ENCODE results near the gene E2F4.
A peak's percentile ranks its signal among the peaks of the same experiment; 100 is the strongest.

The E2F4 gene

GRCh38 chr16:67211674-67212073 lies 19.7 kb downstream of the E2F4 start:
- no peak for FAIRE-seq

- FAIRE-seq: no peak
These were observed 20.8 kb downstream of the E2F4 start for GRCh38 chr16:67212766-67213165.

- FAIRE-seq: no peak
These were observed 21.5 kb downstream of the E2F4 start for GRCh38 chr16:67213197-67214019.

GRCh38 chr16:67215706-67216105 lies 23.8 kb downstream of the E2F4 start:
- no peak for FAIRE-seq

GRCh38 chr16:67216612-67217490 lies 24.9 kb downstream of the E2F4 start:
- FAIRE-seq: no peak

DNA sequence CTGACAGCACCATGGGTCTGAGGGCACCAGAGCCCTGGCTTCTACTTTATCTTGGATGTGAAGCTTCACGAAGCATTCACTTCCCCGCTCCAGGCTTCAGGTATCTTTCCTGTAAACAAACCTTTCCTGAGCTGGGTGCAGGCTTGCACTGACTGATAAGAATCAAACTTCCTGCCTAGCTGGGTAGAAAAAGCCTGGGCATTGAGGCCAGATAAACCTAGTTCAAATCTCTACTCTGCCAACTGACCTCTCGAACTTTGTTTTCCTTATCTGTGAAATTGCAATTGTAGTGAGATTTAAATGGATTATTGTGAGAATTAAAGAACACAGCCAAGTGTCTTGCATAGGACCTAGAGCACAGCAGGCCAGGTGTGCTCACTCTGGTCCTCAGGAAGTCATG lies 32.0 kb downstream of the E2F4 start:
- FAIRE-seq: no peak

- no peak for FAIRE-seq
These were observed 34.4 kb downstream of the E2F4 start for GRCh38 chr16:67226295-67226803.

DNA sequence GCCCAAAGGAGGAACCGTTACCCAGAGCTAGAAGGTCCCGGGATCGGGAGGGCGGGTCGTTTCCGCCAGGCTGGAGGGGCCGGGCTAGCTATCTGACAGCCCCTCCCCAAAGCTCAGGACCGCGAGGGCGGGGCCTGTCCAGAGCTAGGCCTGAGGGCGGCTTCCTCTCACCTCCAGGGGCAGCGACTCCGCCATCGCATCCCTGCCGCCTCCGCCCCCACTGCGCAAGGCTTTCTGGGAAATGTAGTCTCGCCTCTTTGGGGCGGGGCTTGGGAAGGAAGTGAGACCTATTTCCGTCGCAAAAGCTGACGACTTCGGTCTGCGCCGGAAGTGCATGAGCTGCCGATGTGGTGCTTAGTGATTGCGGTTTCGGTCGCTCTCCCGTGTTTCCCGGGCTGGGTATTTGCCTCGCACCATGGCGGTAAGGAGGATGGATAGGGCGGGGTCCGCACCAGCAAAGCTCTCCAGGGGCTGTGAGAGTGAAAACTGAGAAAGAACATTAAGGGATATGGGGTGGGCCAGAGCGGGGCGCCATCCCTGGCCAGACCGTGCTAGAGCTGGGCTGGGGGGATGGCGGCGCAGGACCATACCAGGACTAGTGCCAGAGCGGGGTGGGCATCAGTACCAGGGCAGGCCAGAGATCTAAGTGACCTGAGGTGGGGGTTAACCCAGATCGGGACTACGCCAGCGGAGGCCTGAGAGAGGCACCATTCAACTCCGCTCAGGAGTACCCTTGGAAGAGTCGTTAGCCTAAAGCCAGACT lies 35.0 kb downstream of the E2F4 start, which contains the start of gene TMEM208:
TSS of gene TMEM208 (plus strand) at position 327 of the 763 bp plus-strand sequence. CDS start at position 416, 89 bp downstream.
- FAIRE-seq: peak; percentile 90

- no peak for FAIRE-seq
These were observed 35.6 kb downstream of the E2F4 start for GRCh38 chr16:67227567-67227921.

DNA sequence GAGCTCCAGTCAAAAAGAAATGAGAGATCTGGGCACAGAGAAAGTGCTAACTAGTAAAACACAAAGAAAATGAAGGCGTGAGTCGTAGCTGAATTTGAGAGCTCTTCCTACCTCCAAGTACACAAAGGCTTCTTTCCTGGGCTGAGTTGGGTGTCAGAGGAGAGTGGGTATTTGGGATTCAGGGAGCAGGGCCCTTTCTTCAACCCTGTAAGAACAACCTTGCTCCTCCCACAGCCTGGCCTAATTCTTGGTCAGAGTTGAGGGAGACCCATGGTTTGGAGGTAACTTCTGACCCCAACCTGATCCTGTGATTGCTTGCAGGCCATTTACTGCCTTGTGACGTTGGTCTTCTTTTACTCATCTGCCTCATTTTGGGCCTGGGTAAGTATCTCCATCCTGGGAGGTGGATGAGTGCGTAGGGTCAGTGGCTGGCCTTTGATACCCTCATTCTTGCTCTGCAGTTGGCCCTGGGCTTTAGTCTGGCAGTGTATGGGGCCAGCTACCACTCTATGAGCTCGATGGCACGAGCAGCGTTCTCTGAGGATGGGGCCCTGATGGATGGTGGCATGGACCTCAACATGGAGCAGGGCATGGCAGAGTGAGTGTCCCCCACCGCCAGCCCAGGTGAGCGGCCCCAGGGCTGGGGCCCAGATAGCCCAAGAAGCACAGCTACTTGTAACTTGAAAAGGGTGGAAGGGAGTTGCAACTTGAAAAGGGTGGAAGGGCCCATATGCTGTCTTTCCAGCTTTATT lies 36.3 kb downstream of the E2F4 start:
- no peak for FAIRE-seq

DNA sequence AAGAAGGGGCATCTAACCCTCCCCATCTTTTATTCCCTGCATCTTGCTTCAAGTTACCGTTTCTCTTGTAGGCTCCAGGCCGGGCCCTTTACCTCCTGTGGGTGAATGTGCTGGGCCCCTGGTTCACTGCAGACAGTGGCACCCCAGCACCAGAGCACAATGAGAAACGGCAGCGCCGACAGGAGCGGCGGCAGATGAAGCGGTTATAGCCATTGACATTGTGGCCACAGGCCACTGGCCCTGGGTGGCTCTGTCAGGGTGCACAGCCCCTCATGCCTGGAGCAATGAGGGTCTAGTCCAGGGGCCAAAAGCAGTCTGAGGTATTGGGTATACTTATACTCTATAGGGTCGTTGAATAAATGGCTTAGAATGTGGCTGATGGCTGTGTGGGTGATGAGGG lies 37.0 kb downstream of the E2F4 start:
- FAIRE-seq: no peak

DNA sequence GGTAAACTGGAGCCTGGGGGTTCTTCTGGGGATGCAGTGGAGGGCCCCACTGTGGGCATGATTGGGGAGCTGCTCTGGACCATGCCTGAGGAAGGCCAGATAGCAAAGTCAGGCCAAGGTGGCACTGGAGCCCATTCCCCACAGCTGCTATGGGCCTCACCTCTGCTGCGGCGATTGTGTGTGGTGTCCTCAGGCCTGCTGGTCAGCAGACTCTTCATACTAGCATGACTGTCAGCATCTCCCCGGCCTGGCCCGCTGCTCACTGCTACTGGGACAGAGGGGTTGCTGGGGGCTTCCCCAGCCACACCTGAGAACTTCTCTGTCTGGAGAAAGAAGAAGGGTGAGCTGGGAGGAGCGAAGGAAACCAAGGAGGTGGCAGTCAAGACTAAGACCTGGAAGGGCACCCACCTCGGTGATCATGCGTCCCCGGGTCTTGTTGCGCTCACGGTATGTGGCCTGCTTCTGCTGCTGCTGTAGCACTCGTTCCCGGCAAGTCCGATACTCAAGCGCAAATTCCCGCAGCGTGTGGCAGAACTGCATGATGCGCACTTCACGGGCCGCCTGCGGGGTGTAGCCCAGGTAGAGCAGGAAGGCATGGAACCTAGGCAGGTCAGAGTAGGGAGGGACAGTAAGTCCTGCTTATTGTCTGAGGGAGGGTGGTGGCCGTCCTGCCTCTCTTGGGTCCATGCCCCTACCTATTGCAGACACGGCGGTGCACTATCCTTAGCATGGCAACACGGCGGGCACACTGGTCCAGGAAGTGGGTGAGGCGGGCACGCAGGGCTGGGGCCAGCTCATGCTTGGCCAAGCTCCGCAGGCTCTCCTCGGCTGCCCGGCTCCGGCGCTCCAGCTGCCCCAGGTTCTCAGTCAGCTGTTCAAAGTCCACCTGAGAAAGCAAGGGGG lies 38.2 kb downstream of the E2F4 start:
- FAIRE-seq: no peak

- FAIRE-seq: no peak
These were observed 39.1 kb downstream of the E2F4 start for GRCh38 chr16:67230809-67231660.

DNA sequence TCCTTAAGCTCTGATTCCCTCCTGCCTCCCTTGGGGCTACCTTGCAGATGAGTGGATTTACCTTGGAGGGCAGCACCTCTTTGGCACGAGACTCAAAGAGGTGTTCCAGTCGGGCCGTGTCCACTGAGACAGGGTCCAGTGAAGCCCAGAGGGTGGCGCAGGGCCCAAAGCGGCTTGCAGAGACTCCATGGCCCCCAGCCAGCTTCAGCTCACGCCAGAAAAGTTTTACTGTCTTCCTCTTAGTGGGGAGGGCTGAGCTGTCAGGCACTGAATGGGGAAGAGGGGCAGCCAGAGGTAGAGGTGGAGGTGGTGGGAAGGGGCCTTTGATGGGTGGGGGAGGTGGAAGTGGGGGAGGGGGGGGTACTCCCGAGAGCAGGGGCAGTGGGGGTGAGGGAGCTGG lies 41.6 kb downstream of the E2F4 start:
- no peak for FAIRE-seq

DNA sequence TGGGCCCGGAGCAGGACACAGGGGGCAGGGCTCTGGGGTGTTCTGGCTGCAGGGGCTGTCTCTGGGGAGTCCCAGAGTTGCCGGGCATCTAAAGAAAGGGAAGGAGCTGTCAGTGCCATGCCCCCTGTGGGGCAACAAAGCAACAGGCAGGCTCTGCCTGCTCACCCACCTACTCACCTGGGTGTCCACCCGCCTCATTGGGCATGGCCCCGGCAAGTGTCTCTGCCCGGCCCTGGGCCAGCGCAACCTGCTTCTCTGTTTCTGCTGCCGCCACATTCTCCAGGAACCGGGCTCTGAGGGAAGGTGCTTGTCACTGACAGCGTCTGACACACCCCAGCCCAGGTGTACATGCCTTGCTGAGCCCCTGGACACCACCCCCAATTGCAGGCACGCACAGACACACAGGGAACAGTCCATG lies 42.2 kb downstream of the E2F4 start:
- no peak for FAIRE-seq

- no peak for FAIRE-seq
These were observed 44.0 kb downstream of the E2F4 start for GRCh38 chr16:67235816-67236562.

DNA sequence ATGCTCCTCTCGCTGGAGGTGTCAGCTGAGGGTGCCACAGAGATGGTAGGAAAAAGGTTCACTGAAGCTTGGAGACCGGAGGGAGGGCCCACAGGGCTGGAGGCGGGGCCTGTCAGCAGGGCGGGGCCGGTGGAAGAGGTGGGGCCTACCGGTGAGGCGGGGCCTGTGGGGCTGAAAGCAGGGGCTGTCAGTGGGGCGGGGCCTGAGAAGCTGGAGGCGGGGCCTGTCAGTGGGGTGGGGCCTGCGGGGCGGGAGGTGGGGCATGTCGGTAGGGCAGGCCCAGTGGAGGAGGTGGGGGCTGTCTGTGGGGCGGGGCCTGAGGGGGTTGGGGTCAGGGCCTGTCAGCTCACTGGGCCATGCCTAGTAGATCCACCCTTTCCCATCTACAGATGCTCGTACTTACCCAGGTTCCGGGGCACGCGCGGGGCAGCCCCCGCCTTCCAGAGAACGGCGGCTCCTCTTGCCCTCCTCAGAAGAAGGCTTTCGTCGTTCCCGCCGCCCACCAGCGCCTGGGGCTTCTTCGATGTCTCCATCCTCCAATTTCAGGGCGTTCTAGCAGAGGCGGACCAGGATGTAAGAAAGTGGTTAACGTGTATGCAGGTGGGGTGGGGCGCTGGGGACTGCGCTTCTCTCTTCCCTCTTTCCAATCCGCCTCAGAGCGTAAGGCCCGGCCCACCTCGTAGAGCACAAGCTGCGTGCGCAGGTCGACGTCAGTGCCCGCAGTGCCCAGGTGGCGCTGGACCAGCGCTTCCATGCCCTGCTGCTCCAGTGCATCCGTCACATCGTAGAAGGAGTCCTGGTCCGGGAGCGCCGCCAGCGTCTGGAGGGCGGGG lies 44.8 kb downstream of the E2F4 start:
- no peak for FAIRE-seq

All from TTC549 (cell line).